Measurements from ENCODE around the gene POC1B. TPM values are rescaled to one million over a fixed set of nuclear protein-coding genes. Genes with fewer than 3 reads are reported as not detected.
A peak's percentile ranks its signal among the peaks of the same experiment; 100 is the strongest.

The POC1B gene
- total RNA-seq, 4 donors from 2014 or later = 7.3 to 8.9 (median 7.8) TPM

GRCh38 chr12:89513544-89513943 lies 12.3 kb downstream of the POC1B start:
- Histone ChIP-seq H3K36me3 (no peaks in the 10 kb centered on the region), H3K9me3 (no peaks in the 10 kb centered on the region), H3K27ac (no peak overlapping the region), H3K27me3 (no peaks in the 10 kb centered on the region), H3K4me3 (no peak overlapping the region), H3K4me1 (no peaks in the 10 kb centered on the region)
- DNase-seq (no peak), ATAC-seq (no peak)
- intact Hi-C loops (cut with DNase I; ENCODE audit: low total_unique reads) = no loop called here
- TF ChIP-seq, protein P1, sequence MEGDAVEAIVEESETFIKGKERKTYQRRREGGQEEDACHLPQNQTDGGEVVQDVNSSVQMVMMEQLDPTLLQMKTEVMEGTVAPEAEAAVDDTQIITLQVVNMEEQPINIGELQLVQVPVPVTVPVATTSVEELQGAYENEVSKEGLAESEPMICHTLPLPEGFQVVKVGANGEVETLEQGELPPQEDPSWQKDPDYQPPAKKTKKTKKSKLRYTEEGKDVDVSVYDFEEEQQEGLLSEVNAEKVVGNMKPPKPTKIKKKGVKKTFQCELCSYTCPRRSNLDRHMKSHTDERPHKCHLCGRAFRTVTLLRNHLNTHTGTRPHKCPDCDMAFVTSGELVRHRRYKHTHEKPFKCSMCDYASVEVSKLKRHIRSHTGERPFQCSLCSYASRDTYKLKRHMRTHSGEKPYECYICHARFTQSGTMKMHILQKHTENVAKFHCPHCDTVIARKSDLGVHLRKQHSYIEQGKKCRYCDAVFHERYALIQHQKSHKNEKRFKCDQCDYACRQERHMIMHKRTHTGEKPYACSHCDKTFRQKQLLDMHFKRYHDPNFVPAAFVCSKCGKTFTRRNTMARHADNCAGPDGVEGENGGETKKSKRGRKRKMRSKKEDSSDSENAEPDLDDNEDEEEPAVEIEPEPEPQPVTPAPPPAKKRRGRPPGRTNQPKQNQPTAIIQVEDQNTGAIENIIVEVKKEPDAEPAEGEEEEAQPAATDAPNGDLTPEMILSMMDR (IDR thresholded peaks at IDR 0.05 in 4 of 5, conservative IDR thresholded peaks at IDR 0.05 in 1 of 5) = no peak
- no peak for TF ChIP-seq POLR2A (IDR thresholded peaks at IDR 0.05)
- in situ Hi-C loops (cut with MboI; ENCODE audit: low sequenced_read_pairs in 4 of 4) = no loop called here

DNA sequence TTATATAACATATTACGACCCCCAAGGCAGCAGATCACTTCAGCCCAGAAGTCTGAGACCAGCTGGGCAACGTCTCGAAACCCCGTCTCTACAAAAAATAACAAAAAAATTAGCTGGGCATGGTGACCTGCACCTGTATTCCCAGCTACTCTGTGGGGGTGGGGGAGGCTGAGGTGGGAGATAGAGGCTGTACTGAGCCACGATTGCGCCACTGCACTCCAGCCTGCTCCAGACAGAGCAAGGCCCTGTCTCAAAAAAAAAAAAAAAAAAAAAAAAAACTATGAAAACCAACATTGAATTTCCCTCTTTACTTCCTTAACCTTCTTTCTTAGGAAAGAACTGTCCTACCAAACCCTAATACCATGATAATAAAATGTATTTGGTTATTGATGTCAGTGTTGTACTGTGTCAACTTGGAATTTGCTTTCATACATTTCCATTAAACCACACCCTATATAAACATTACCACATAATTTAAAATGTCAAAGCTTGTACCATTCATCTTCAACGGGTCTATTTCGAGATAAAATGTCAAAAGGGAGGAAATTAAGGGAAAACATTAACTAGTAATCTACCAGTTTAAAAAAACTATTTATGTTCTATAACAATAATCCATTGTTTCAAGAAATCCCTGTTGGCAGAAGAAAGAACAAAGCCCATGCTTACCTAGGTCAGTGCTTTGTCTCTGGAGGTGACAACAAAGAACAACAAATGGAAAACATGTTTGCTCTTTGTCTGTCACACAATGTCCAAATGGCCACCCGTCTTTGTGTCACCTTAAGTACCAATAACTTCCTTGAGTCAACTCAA lies 18.6 kb downstream of the POC1B start:
- in situ Hi-C loops (cut with MboI; ENCODE audit: low sequenced_read_pairs in 4 of 4) (no loop called here), intact Hi-C loops (cut with DNase I; ENCODE audit: low total_unique reads) (no loop called here)
- Histone ChIP-seq H3K36me3 (no peaks in the 10 kb centered on the region), H3K4me3 (no peak overlapping the region), H3K4me1 (no peaks in the 10 kb centered on the region), H3K27ac (peak overlapping the region in 2 of 4 donors; percentile 21 to 28), H3K9me3 (no peaks in the 10 kb centered on the region), H3K27me3 (no peaks in the 10 kb centered on the region)
- ATAC-seq (peak in 1 of 2 donors; percentile 52), DNase-seq (no peak)
- TF ChIP-seq, protein P1 (IDR thresholded peaks at IDR 0.05 in 4 of 5, conservative IDR thresholded peaks at IDR 0.05 in 1 of 5) = no peak
- no peak for TF ChIP-seq POLR2A (IDR thresholded peaks at IDR 0.05)

GRCh38 chr12:89506050-89506449 lies 19.8 kb downstream of the POC1B start:
- H3K27ac ChIP-seq = peak overlapping the region in 1 of 4 donors; percentile 21

DNA sequence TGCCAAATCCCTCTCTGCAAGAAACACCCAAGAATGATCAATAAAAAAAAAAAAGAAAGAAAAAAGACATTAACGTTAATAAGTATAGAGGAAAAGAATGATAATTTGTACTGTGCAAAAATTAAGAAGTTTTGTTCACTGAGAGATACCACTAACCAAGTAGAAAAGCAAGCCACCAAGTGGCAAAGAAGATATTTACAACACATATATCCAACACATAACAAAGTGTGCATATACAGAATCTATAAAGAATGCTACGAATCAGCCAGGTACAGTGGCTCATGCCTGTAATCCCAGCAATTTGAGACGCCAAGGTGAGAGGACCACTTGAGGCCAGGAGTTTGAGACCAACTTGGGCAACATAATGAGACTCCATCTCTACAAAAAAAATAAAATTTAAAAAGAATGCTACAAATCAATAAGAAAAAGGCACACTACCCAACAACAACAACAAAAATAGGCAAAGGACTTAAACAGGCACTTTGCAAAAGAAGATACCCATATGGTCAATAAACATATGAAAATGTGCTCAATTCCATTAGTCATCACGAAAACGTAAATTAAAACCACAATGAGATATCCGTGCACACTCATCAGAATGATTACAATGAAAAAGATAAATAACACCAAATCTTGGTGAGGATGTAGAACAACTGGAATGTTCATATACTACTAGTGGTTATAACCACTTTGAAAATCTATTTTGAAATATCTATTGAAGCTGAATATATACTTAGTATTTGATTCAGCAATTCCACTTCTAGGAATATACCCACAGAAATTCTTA lies 21.1 kb downstream of the POC1B start:
- in situ Hi-C loops (cut with MboI; ENCODE audit: low sequenced_read_pairs in 4 of 4) = no loop called here
- intact Hi-C loops (cut with DNase I; ENCODE audit: low total_unique reads) = no loop called here
- ATAC-seq = no peak

More at GRCh38 chr12:89506050-89506449, 19.8 kb downstream of the POC1B start:
- ATAC-seq = no peak
- Histone ChIP-seq H3K4me1 (no peaks in the 10 kb centered on the region), H3K4me3 (no peak overlapping the region), H3K27me3 (no peaks in the 10 kb centered on the region), H3K36me3 (no peaks in the 10 kb centered on the region), H3K9me3 (no peaks in the 10 kb centered on the region)
- intact Hi-C loops (cut with DNase I; ENCODE audit: low total_unique reads) = no loop called here
- TF ChIP-seq, protein P1 (IDR thresholded peaks at IDR 0.05 in 4 of 5, conservative IDR thresholded peaks at IDR 0.05 in 1 of 5) = no peak
- TF ChIP-seq POLR2A (IDR thresholded peaks at IDR 0.05) = no peak
- in situ Hi-C loops (cut with MboI; ENCODE audit: low sequenced_read_pairs in 4 of 4) = no loop called here
- no peak for DNase-seq

More for the DNA sequence above, 21.1 kb downstream of the POC1B start:
- Histone ChIP-seq H3K36me3 (no peaks in the 10 kb centered on the region), H3K27ac (no peak overlapping the region), H3K9me3 (no peaks in the 10 kb centered on the region), H3K27me3 (no peaks in the 10 kb centered on the region), H3K4me1 (no peaks in the 10 kb centered on the region), H3K4me3 (no peak overlapping the region)
- no peak for TF ChIP-seq POLR2A (IDR thresholded peaks at IDR 0.05)
- TF ChIP-seq, protein P1 (IDR thresholded peaks at IDR 0.05 in 4 of 5, conservative IDR thresholded peaks at IDR 0.05 in 1 of 5) = no peak
- no peak for DNase-seq
